Activated T-helper 2 cell treated with anti-CD3 and anti-CD28 coated beads, Interferon-gamma antibody, Interleukin-2, Interleukin-4, amounts not matched to agents 10 μg/mL and 5 μg/mL and 100 μg/mL, durations not matched to agents 14 hours and 24 hours and 36 hours (primary cell): ENCODE data around the gene MRPL23. TPM values are rescaled to one million over a fixed set of nuclear protein-coding genes. Genes with fewer than 3 reads are reported as not detected.

Source experiments
- DNase-seq: peaks from one replicate; pipeline ENCODE4 v3.0.0; 2021; ENCODE audit warnings: low spot score
- H3K27ac Mint-ChIP-seq: one replicate; pipeline ENCODE4 v1.8.0; 2021; ENCODE audit warnings: mixed read lengths
- H3K27me3 Mint-ChIP-seq: one replicate; pipeline ENCODE4 v1.8.0; 2021; ENCODE audit warnings: low read depth, mixed read lengths
- H3K36me3 Mint-ChIP-seq: one replicate; pipeline ENCODE4 v1.8.0; 2021; ENCODE audit warnings: low read depth, mixed read lengths
- H3K4me1 Mint-ChIP-seq: one replicate; pipeline ENCODE4 v1.8.0; 2021; ENCODE audit warnings: low read depth, mixed read lengths
- H3K4me3 Mint-ChIP-seq: one replicate; pipeline ENCODE4 v1.8.0; 2021; ENCODE audit warnings: low read depth, mild to moderate bottlenecking, moderate library complexity, mixed read lengths
- H3K9me3 Mint-ChIP-seq: one replicate; pipeline ENCODE4 v1.8.0; 2021; ENCODE audit warnings: mixed read lengths
- intact Hi-C: fragments of 100-400 bp; cut with micrococcal nuclease; formaldehyde crosslinking; loops from one replicate; pipeline ENCODE4 v1.15.1; 2023
- total RNA-seq: library from RNA; stranded (reverse); gene quantifications from 2 replicates; pipeline ENCODE4 v1.2.3, GENCODE V29; 2022

Gene MRPL23
- 65.1 and 72.2 TPM in 2 replicates for total RNA-seq

GRCh38 chr11:1946812-1947484 lies at the start of gene MRPL23:
TSS of gene MRPL23 (plus strand) at chr11:1947332. CDS start at chr11:1947363, 31 bp downstream.
- no peak within 1 kb of the TSS for H3K4me3 Mint-ChIP-seq
- H3K4me1 Mint-ChIP-seq = no peaks in the 10 kb centered on the region
- intact Hi-C loops = no loop called here
- no peak within 1 kb of the TSS for H3K27ac Mint-ChIP-seq
- DNase-seq = no peak
- H3K9me3 Mint-ChIP-seq = no peaks in the 10 kb centered on the region
- H3K36me3 Mint-ChIP-seq = no peaks in the 10 kb centered on the region
- H3K27me3 Mint-ChIP-seq = no peaks in the 10 kb centered on the region

GRCh38 chr11:1899090-1899489 lies 48.0 kb upstream of the MRPL23 start:
- Mint-ChIP-seq H3K36me3 (no peaks in the 10 kb centered on the region), H3K27me3 (peaks cover 24% of the 10 kb centered on the region), H3K27ac (no peak overlapping the region), H3K9me3 (no peaks in the 10 kb centered on the region), H3K4me1 (peaks cover 2% of the 10 kb centered on the region), H3K4me3 (no peak overlapping the region)
- DNase-seq = no peak
- intact Hi-C loops = no loop called here

GRCh38 chr11:1899686-1900085 lies 47.4 kb upstream of the MRPL23 start:
- intact Hi-C loops = no loop called here
- Mint-ChIP-seq H3K4me3 (no peak overlapping the region), H3K4me1 (peaks cover 2% of the 10 kb centered on the region), H3K36me3 (no peaks in the 10 kb centered on the region), H3K27ac (no peak overlapping the region), H3K27me3 (peaks cover 24% of the 10 kb centered on the region), H3K9me3 (no peaks in the 10 kb centered on the region)
- DNase-seq = no peak

- peaks cover 13% of the 10 kb centered on the region for H3K27me3 Mint-ChIP-seq
- no peaks in the 10 kb centered on the region for H3K9me3 Mint-ChIP-seq
- no peak for DNase-seq
- intact Hi-C loops = no loop called here
- H3K4me3 Mint-ChIP-seq = no peak overlapping the region
- H3K27ac Mint-ChIP-seq = no peak overlapping the region
- H3K36me3 Mint-ChIP-seq = no peaks in the 10 kb centered on the region
- H3K4me1 Mint-ChIP-seq = no peaks in the 10 kb centered on the region
Measured at GRCh38 chr11:1906181-1906580, 41.0 kb upstream of the MRPL23 start.

GRCh38 chr11:1906611-1907423 lies 40.3 kb upstream of the MRPL23 start:
- H3K27me3 Mint-ChIP-seq = peaks cover 13% of the 10 kb centered on the region
- H3K36me3 Mint-ChIP-seq = no peaks in the 10 kb centered on the region
- DNase-seq = no peak
- no peaks in the 10 kb centered on the region for H3K9me3 Mint-ChIP-seq
- no peak overlapping the region for H3K27ac Mint-ChIP-seq
- H3K4me1 Mint-ChIP-seq = no peaks in the 10 kb centered on the region
- intact Hi-C loops = no loop called here
- no peak overlapping the region for H3K4me3 Mint-ChIP-seq

- H3K36me3 Mint-ChIP-seq = no peaks in the 10 kb centered on the region
- peaks cover 13% of the 10 kb centered on the region for H3K27me3 Mint-ChIP-seq
- DNase-seq = no peak
Measured at GRCh38 chr11:1908618-1909017, 38.5 kb upstream of the MRPL23 start.

GRCh38 chr11:1909524-1909923 lies 37.6 kb upstream of the MRPL23 start:
- Mint-ChIP-seq H3K27me3 (peaks cover 13% of the 10 kb centered on the region), H3K4me3 (no peak overlapping the region), H3K36me3 (no peaks in the 10 kb centered on the region), H3K9me3 (no peaks in the 10 kb centered on the region), H3K4me1 (no peaks in the 10 kb centered on the region), H3K27ac (no peak overlapping the region)
- intact Hi-C loops = no loop called here
- no peak for DNase-seq

More at GRCh38 chr11:1908618-1909017, 38.5 kb upstream of the MRPL23 start:
- Mint-ChIP-seq H3K4me1 (no peaks in the 10 kb centered on the region), H3K27ac (no peak overlapping the region), H3K4me3 (no peak overlapping the region), H3K9me3 (no peaks in the 10 kb centered on the region)
- intact Hi-C loops = no loop called here

GRCh38 chr11:1912289-1912878 lies 34.7 kb upstream of the MRPL23 start:
- H3K27me3 Mint-ChIP-seq = peaks cover 6% of the 10 kb centered on the region
- H3K9me3 Mint-ChIP-seq = no peaks in the 10 kb centered on the region
- H3K36me3 Mint-ChIP-seq = peaks cover 3% of the 10 kb centered on the region
- H3K27ac Mint-ChIP-seq = no peak overlapping the region
- H3K4me3 Mint-ChIP-seq = no peak overlapping the region
- H3K4me1 Mint-ChIP-seq = peaks cover 5% of the 10 kb centered on the region
- no peak for DNase-seq
- intact Hi-C loops = no loop called here

GRCh38 chr11:1913271-1914060 lies 33.7 kb upstream of the MRPL23 start:
- Mint-ChIP-seq H3K36me3 (peaks cover 3% of the 10 kb centered on the region), H3K4me1 (peaks cover 5% of the 10 kb centered on the region), H3K4me3 (no peak overlapping the region), H3K27ac (no peak overlapping the region), H3K27me3 (peaks cover 4% of the 10 kb centered on the region), H3K9me3 (no peaks in the 10 kb centered on the region)
- DNase-seq = no peak
- intact Hi-C loops = loop anchor here (1.0 kb wide), 1 partner anchor 25 kb away; no protein-coding TSS in a partner anchor

- H3K4me1 Mint-ChIP-seq = peaks cover 5% of the 10 kb centered on the region
- H3K27ac Mint-ChIP-seq = peak overlapping the region; percentile 1
- peaks cover under 1% of the 10 kb centered on the region for H3K27me3 Mint-ChIP-seq
- no peak overlapping the region for H3K4me3 Mint-ChIP-seq
- intact Hi-C loops = loop anchor here (5.0 kb wide), 1 partner anchor 33 kb away; no protein-coding TSS in a partner anchor
- H3K9me3 Mint-ChIP-seq = no peaks in the 10 kb centered on the region
- DNase-seq = no peak
- H3K36me3 Mint-ChIP-seq = peaks cover 3% of the 10 kb centered on the region
Measured at GRCh38 chr11:1915795-1916131, 31.4 kb upstream of the MRPL23 start.

GRCh38 chr11:1916132-1916985 lies 30.8 kb upstream of the MRPL23 start:
- no peaks in the 10 kb centered on the region for H3K9me3 Mint-ChIP-seq
- H3K4me1 Mint-ChIP-seq = peaks cover 5% of the 10 kb centered on the region
- H3K27ac Mint-ChIP-seq = peak overlapping the region; percentile 1
- H3K27me3 Mint-ChIP-seq = no peaks in the 10 kb centered on the region
- no peak overlapping the region for H3K4me3 Mint-ChIP-seq
- DNase-seq = no peak
- intact Hi-C loops = loop anchor here (5.0 kb wide), 1 partner anchor 34 kb away; no protein-coding TSS in a partner anchor
- peaks cover 3% of the 10 kb centered on the region for H3K36me3 Mint-ChIP-seq
